Lower leg skin (tissue), 4 donors: ENCODE data around the gene TMCC1. TPM values are rescaled to one million over a fixed set of nuclear protein-coding genes. Genes with fewer than 3 reads are reported as not detected.

ENCODE experiments used
- DNase-seq, 2 donors: peaks; one replicate each; pipeline ENCODE4 v3.0.0-alpha.2; 2019; ENCODE audit warnings: low spot score in 2 of 2
- H3K4me3 ChIP-seq: fragments of 200-600 bp; sonication (generic); 2 replicates; pipeline ENCODE4 v1.5.1; 2017; ENCODE audit warnings: mild to moderate bottlenecking, low read depth; ENCODE audit not compliant: poor library complexity, severe bottlenecking
- POLR2A ChIP-seq, 2 donors: fragments of 450-650 bp; IDR thresholded peaks; one replicate each; pipeline ENCODE4 v1.6.1; 2016 to 2017; ENCODE audit warnings: antibody characterized with exemption in 2 of 2, mild to moderate bottlenecking in 1 of 2, moderate library complexity in 1 of 2
- whole genome bisulfite sequencing, 2 donors: methylation state at CpG; one replicate each; pipeline ENCODE4 v1.1.5; 2018; 5-methylcytosine and 5-hydroxymethylcytosine counted together
- intact Hi-C: fragments of 100-400 bp; cut with DNase I; formaldehyde crosslinking; loops from one replicate; pipeline ENCODE4 v1.15.0; 2023; ENCODE audit warnings: low total_unique reads
- total RNA-seq, 4 donors: library from RNA; depleted of rRNA; stranded (reverse); fragments of >200 nt; gene quantifications; one replicate each; pipeline ENCODE4 v1.1.0, GENCODE V29; 2016
- TF ChIP-seq, protein P1 (sequence below), 3 donors: fragments of 450-650 bp; IDR thresholded peaks; one replicate each; pipeline ENCODE4 v1.5.1; 2016; ENCODE audit warnings: antibody characterized with exemption in 3 of 3, mild to moderate bottlenecking in 3 of 3, moderate library complexity in 2 of 3

The TMCC1 gene
- total RNA-seq, 4 donors from 2014 or later = 15.1 to 28.6 (median 18.8) TPM

- no peak overlapping the region for H3K4me3 ChIP-seq
- TF ChIP-seq POLR2A (IDR thresholded peaks at IDR 0.05) = no peak
- TF ChIP-seq, protein P1, sequence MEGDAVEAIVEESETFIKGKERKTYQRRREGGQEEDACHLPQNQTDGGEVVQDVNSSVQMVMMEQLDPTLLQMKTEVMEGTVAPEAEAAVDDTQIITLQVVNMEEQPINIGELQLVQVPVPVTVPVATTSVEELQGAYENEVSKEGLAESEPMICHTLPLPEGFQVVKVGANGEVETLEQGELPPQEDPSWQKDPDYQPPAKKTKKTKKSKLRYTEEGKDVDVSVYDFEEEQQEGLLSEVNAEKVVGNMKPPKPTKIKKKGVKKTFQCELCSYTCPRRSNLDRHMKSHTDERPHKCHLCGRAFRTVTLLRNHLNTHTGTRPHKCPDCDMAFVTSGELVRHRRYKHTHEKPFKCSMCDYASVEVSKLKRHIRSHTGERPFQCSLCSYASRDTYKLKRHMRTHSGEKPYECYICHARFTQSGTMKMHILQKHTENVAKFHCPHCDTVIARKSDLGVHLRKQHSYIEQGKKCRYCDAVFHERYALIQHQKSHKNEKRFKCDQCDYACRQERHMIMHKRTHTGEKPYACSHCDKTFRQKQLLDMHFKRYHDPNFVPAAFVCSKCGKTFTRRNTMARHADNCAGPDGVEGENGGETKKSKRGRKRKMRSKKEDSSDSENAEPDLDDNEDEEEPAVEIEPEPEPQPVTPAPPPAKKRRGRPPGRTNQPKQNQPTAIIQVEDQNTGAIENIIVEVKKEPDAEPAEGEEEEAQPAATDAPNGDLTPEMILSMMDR (IDR thresholded peaks at IDR 0.05) = no peak
- intact Hi-C loops = loop anchor here (5.0 to 10.0 kb wide), 3 partner anchors 134 to 306 kb away; no protein-coding TSS in a partner anchor
- peak in 1 of 2 donors; percentile 75 for DNase-seq
- WGBS, 2 donors = 72 to 77% methylated on average over 6 of the region's 6 CpGs
Measured at GRCh38 chr3:129629011-129629410, 264.5 kb downstream of the TMCC1 start.

DNA sequence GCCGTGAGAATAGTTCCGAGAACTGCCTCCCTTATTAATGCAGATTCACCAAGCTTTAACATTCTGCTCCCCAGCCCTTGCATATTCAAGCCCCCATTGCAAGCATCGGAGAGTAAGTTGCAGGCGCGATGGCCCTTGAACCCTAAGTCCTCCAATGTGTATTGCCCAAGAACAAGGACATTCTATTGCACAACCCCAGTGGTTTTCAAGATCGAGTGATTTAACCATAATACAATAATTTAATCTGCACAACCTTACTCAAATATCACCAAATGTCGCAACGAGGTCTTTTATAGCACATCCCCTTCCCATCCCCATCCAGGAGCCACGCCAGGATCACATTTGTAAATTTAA, 265.4 kb downstream of the TMCC1 start:
- no peak overlapping the region for H3K4me3 ChIP-seq
- intact Hi-C loops = loop anchor here (5.0 to 10.0 kb wide), 3 partner anchors 133 to 307 kb away; no protein-coding TSS in a partner anchor

DNA sequence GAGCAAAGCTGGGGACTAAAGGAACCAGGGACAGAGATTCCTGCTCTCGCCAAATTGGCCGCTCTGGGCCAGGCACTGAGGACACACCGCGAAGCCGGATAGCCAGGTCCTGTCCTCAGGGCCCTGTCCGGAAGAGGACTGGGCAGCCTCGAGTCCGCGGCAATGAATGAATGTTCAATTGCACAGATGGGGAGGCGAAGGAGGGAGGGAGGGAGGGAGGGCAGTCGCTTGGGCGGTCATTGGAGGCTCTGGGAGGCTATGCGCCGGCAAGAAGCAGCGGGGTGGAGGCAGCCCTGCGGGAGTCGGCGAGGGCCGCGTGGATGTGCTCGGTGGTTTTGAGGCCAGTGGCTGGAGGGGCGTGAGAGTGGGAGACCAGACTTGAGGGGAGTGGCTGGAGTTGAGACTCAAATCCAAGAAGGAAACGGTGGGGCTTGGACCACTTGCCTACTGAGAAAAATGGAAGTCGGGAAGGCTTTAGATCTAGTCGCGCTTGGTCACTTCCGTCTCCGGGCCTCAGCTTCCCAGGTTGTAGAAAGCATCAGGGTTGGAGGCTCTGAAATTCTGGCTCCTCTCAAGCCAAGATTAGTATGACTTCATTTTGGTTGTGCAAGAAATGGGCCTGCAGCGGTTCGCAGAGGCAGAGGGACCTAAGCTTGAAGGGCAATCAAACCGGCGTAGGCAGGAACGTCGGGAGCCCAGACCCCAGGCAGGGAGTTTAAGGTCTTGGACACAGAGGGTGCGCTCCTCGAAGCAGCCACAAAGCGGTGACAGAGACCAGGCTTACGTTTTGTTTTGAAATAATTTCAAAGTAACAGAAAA, 266.0 kb downstream of the TMCC1 start:
- peak overlapping the region; percentile 21 for H3K4me3 ChIP-seq
- TF ChIP-seq, protein P1 (IDR thresholded peaks at IDR 0.05) = peak in 1 of 3 donors; percentile 79
- no peak for TF ChIP-seq POLR2A (IDR thresholded peaks at IDR 0.05)
- DNase-seq = peak in 1 of 2 donors; percentile 93
- 2% methylated on average over 38 of the region's 38 CpGs for WGBS, 2 donors
- intact Hi-C loops = loop anchor here (5.0 to 10.0 kb wide), 3 partner anchors 133 to 307 kb away; no protein-coding TSS in a partner anchor

More for the DNA sequence above, 265.4 kb downstream of the TMCC1 start:
- no peak for DNase-seq
- TF ChIP-seq, protein P1 (IDR thresholded peaks at IDR 0.05) = no peak
- TF ChIP-seq POLR2A (IDR thresholded peaks at IDR 0.05) = no peak
- WGBS, 2 donors = 21 to 25% methylated on average over 9 of the region's 9 CpGs

- DNase-seq = peak in 1 of 2 donors; percentile 98
- no peak for TF ChIP-seq POLR2A (IDR thresholded peaks at IDR 0.05)
- TF ChIP-seq, protein P1 (IDR thresholded peaks at IDR 0.05) = no peak
- WGBS, 2 donors = 1% methylated on average over 20 to 37 of the region's 49 CpGs
- intact Hi-C loops = loop anchor here (5.0 to 10.0 kb wide), 3 partner anchors 132 to 308 kb away; no protein-coding TSS in a partner anchor
- peak overlapping the region; percentile 21 for H3K4me3 ChIP-seq
Measured at GRCh38 chr3:129626744-129627349, 266.7 kb downstream of the TMCC1 start.

- 83 to 85% methylated on average over 11 to 12 of the region's 12 CpGs for WGBS, 2 donors
- intact Hi-C loops = loop anchor here (5.0 to 10.0 kb wide), 3 partner anchors 130 to 310 kb away; no protein-coding TSS in a partner anchor
- no peak overlapping the region for H3K4me3 ChIP-seq
- DNase-seq = peak in 1 of 2 donors; percentile 84
- TF ChIP-seq, protein P1 (IDR thresholded peaks at IDR 0.05) = no peak
- TF ChIP-seq POLR2A (IDR thresholded peaks at IDR 0.05) = no peak
Measured at GRCh38 chr3:129625072-129625874, 268.2 kb downstream of the TMCC1 start.
